IMR-90 (cell line): ENCODE results near the gene RTN1. TPM values are rescaled to one million over a fixed set of nuclear protein-coding genes. Genes with fewer than 3 reads are reported as not detected.

Source experiments
- ATAC-seq: fragments of 200-7000 bp; cut with Tn5 transposase; 2 replicates; pipeline ENCODE4 v1.9.1; 2020; ENCODE audit warnings: low read depth, mild to moderate bottlenecking, moderate library complexity
- BruUV-seq: library from RNA; stranded (reverse); fragments of 400-500 nt; replicated peaks from 2 replicates; lab custom pipeline; 2021; lab: Mats Ljungman, UMichigan
- CTCF ChIA-PET: fragments of 300-600 bp; formaldehyde crosslinking; extraction: SDS; loops from one replicate; lab custom pipeline; 2021; ENCODE audit warnings: antibody characterized with exemption; lab: Yijun Ruan, JAX
- POLR2A ChIA-PET: fragments of 300-600 bp; sonication (Branson Sonifier 250); formaldehyde crosslinking; loops from one replicate; lab custom pipeline; 2022; ENCODE audit warnings: antibody characterized with exemption; ENCODE audit not compliant: unreplicated experiment; lab: Charles Lee
- DNase-seq: peaks from one replicate; pipeline ENCODE4 v3.0.0; 2013
- H2AFZ ChIP-seq: replicated peaks from 2 replicates; pipeline ENCODE3; 2013; ENCODE audit warnings: low read length, mild to moderate bottlenecking; ENCODE audit not compliant: poor library complexity
- H2AK5ac ChIP-seq: 2 replicates; pipeline ENCODE4 v1.6.1; 2013; ENCODE audit warnings: low read depth, low read length, inconsistent platforms
- H2AK9ac ChIP-seq: replicated peaks from 2 replicates; pipeline ENCODE3; 2013; ENCODE audit warnings: mild to moderate bottlenecking, low read depth, low read length, moderate library complexity; ENCODE audit not compliant: poor library complexity
- H2BK120ac ChIP-seq: 2 replicates; pipeline ENCODE4 v1.6.1; 2013; ENCODE audit warnings: low read depth, low read length, inconsistent platforms
- H2BK15ac ChIP-seq: 3 replicates; pipeline ENCODE4 v1.6.1; 2013; ENCODE audit warnings: low read depth, low read length, inconsistent platforms
- H2BK20ac ChIP-seq: 2 replicates; pipeline ENCODE4 v1.6.1; 2013; ENCODE audit warnings: low read depth, mild to moderate bottlenecking, inconsistent platforms, low read length, moderate library complexity
- H2BK5ac ChIP-seq: 2 replicates; pipeline ENCODE4 v1.6.1; 2013; ENCODE audit warnings: mild to moderate bottlenecking, low read depth, low read length, inconsistent platforms; ENCODE audit not compliant: poor library complexity, severe bottlenecking
- H3K14ac ChIP-seq: replicated peaks from 2 replicates; pipeline ENCODE4 v1.6.1; 2013; ENCODE audit warnings: low read depth, low read length, inconsistent platforms
- H3K18ac ChIP-seq: 2 replicates; pipeline ENCODE4 v1.6.1; 2013; ENCODE audit warnings: low read depth, low read length, control low read depth
- H3K23ac ChIP-seq: 2 replicates; pipeline ENCODE4 v1.6.1; 2013; ENCODE audit warnings: low read depth, low read length, inconsistent platforms
- H3K27ac ChIP-seq: 2 replicates; pipeline ENCODE4 v1.5.1; 2013; ENCODE audit warnings: mild to moderate bottlenecking, control low read depth, low read length; ENCODE audit not compliant: insufficient read depth
- H3K27me3 ChIP-seq: 2 replicates; pipeline ENCODE4 v1.6.1; 2013; ENCODE audit warnings: low read length; ENCODE audit not compliant: control insufficient read depth, insufficient read depth
- H3K36me3 ChIP-seq: 2 replicates; pipeline ENCODE4 v1.6.1; 2013; ENCODE audit warnings: low read length, mixed read lengths; ENCODE audit not compliant: control insufficient read depth, insufficient read depth
- H3K4ac ChIP-seq: 2 replicates; pipeline ENCODE4 v1.6.1; 2013; ENCODE audit warnings: low read depth, low read length, inconsistent platforms
- H3K4me1 ChIP-seq: 2 replicates; pipeline ENCODE4 v1.6.1; 2013; ENCODE audit warnings: low read length, mixed read lengths; ENCODE audit not compliant: control insufficient read depth, insufficient read depth
- H3K4me2 ChIP-seq: 2 replicates; pipeline ENCODE4 v1.6.1; 2013; ENCODE audit warnings: low read depth, mild to moderate bottlenecking, control low read depth, low read length, moderate library complexity
- H3K4me3 ChIP-seq: 2 replicates; pipeline ENCODE4 v1.5.1; 2013; ENCODE audit warnings: low read depth, mild to moderate bottlenecking, control low read depth, low read length, moderate library complexity; ENCODE audit not compliant: insufficient read depth
- H3K56ac ChIP-seq: 2 replicates; pipeline ENCODE4 v1.6.1; 2013; ENCODE audit warnings: low read length, inconsistent platforms; ENCODE audit not compliant: insufficient read depth; ENCODE audit errors: extremely low read depth
- H3K79me1 ChIP-seq, 2 experiments: 2 replicates each; pipeline ENCODE4 v1.6.1; 2013; ENCODE audit warnings: low read length in 2 of 2, inconsistent platforms in 1 of 2, low read depth in 1 of 2
- H3K9ac ChIP-seq: 2 replicates; pipeline ENCODE4 v1.6.1; 2013; ENCODE audit warnings: low read depth, low read length, control low read depth
- H3K9me1 ChIP-seq: 2 replicates; pipeline ENCODE4 v1.6.1; 2013; ENCODE audit warnings: low read length, inconsistent platforms; ENCODE audit not compliant: insufficient read depth
- H3K9me3 ChIP-seq: 2 replicates; pipeline ENCODE4 v1.6.1; 2013; ENCODE audit warnings: low read length; ENCODE audit not compliant: control insufficient read depth, insufficient read depth
- H4K20me1 ChIP-seq: 2 replicates; pipeline ENCODE4 v1.6.1; 2013; ENCODE audit warnings: low read length, inconsistent platforms; ENCODE audit not compliant: insufficient read depth
- H4K5ac ChIP-seq: 2 replicates; pipeline ENCODE4 v1.6.1; 2013; ENCODE audit warnings: mild to moderate bottlenecking, low read depth, low read length, control low read depth
- H4K8ac ChIP-seq, 2 experiments: 2 replicates each; pipeline ENCODE4 v1.6.1; 2013; ENCODE audit warnings: low read depth in 2 of 2, low read length in 2 of 2, control low read depth in 1 of 2, inconsistent platforms in 1 of 2
- H4K91ac ChIP-seq: 2 replicates; pipeline ENCODE4 v1.6.1; 2013; ENCODE audit warnings: low read depth, low read length, inconsistent platforms; ENCODE audit not compliant: insufficient read depth
- BHLHE40 ChIP-seq: fragments of 150-350 bp; IDR thresholded peaks from 2 replicates; pipeline ENCODE4 v1.6.1; 2016; ENCODE audit warnings: mild to moderate bottlenecking, low read depth, low read length
- CTCF ChIP-seq: conservative IDR thresholded peaks from 2 replicates; pipeline ENCODE4 v1.5.1; 2012; ENCODE audit warnings: mild to moderate bottlenecking, low read depth, low read length, improper control_type of control experiment
- ELK1 ChIP-seq: fragments of 150-350 bp; IDR thresholded peaks from 2 replicates; pipeline ENCODE4 v1.6.1; 2016; ENCODE audit warnings: low read depth, mild to moderate bottlenecking, low read length, moderate library complexity, borderline replicate concordance
- FOS ChIP-seq: fragments of 150-350 bp; IDR thresholded peaks from 2 replicates; pipeline ENCODE4 v1.6.1; 2016; ENCODE audit warnings: low read depth, low read length
- MAFK ChIP-seq: IDR thresholded peaks from 2 replicates; pipeline ENCODE4 v1.6.1; 2012; ENCODE audit warnings: low read depth, low read length, improper control_type of control experiment
- MAZ ChIP-seq: IDR thresholded peaks from 2 replicates; pipeline ENCODE4 v1.6.1; 2012; ENCODE audit warnings: low read depth, mild to moderate bottlenecking, low read length, improper control_type of control experiment, moderate library complexity, borderline replicate concordance
- MXI1 ChIP-seq: IDR thresholded peaks from 2 replicates; pipeline ENCODE4 v1.6.1; 2012; ENCODE audit warnings: low read depth, mild to moderate bottlenecking, low read length, moderate library complexity, borderline replicate concordance
- RAD21 ChIP-seq: IDR thresholded peaks from 2 replicates; pipeline ENCODE4 v1.6.1; 2012; ENCODE audit warnings: low read length, improper control_type of control experiment
- RCOR1 ChIP-seq: IDR thresholded peaks from 2 replicates; pipeline ENCODE4 v1.6.1; 2012; ENCODE audit warnings: mild to moderate bottlenecking, low read length, improper control_type of control experiment; ENCODE audit not compliant: insufficient replicate concordance
- RFX5 ChIP-seq: IDR thresholded peaks from 2 replicates; pipeline ENCODE4 v1.8.0; 2012; ENCODE audit warnings: low read depth, mild to moderate bottlenecking, low read length, moderate library complexity
- SMC3 ChIP-seq: fragments of 150-350 bp; IDR thresholded peaks from 2 replicates; pipeline ENCODE4 v1.6.1; 2016; ENCODE audit warnings: low read depth, mild to moderate bottlenecking, antibody characterized with exemption, low read length, moderate library complexity
- USF2 ChIP-seq: fragments of 150-350 bp; IDR thresholded peaks from 2 replicates; pipeline ENCODE4 v1.6.1; 2017; ENCODE audit warnings: mild to moderate bottlenecking, antibody characterized with exemption, low read length, low read depth
- WGBS, 2 experiments: methylation state at CpG; one replicate each; pipeline versions ENCODE4 v1.1.5 to v1.1.7; 2013; ENCODE audit warnings: missing lambda C conversion rate in 2 of 2; ENCODE audit not compliant: insufficient read length in 1 of 2; ENCODE audit errors: extremely low coverage in 2 of 2; 5-methylcytosine and 5-hydroxymethylcytosine counted together
- dilution Hi-C: fragments of 300-500 bp; cut with HindIII; formaldehyde crosslinking; loops from one replicate; pipeline ENCODE4 v1.14.3; 2018; ENCODE audit warnings: low sequenced_read_pairs; ENCODE audit not compliant: unreplicated experiment
- in situ Hi-C: fragments of 300-500 bp; cut with MboI; formaldehyde crosslinking; loops from 3 replicates; pipeline ENCODE4 v1.14.3; 2019; ENCODE audit warnings: low sequenced_read_pairs, inconsistent platforms, mixed read lengths
- intact Hi-C: fragments of 100-400 bp; cut with micrococcal nuclease; formaldehyde crosslinking; loops from 2 replicates; pipeline ENCODE4 v1.10.0; 2022
- polyA plus RNA-seq, 3 experiments: library from polyadenylated mRNA; depleted of rRNA; stranded (reverse); fragments of >200 nt; gene quantifications; 2 replicates each; pipeline ENCODE4 v1.2.3, GENCODE V29; 2012; ENCODE audit warnings: low replicate concordance in 1 of 3
- total RNA-seq: library from RNA; depleted of rRNA; stranded (reverse); fragments of >200 nt; gene quantifications from 2 replicates; pipeline ENCODE4 v1.2.3, GENCODE V29; 2012

Gene RTN1
- total and polyA plus RNA-seq, 2 of the 4 experiments (the other 2 are of a cell fraction): 0.18 to 0.46 TPM

- Histone ChIP-seq H2AK5ac (no peak overlapping the region), H3K18ac (no peak overlapping the region), H3K27ac (no peak overlapping the region), H3K14ac (no peak overlapping the region), H2AFZ (no peak overlapping the region), H4K5ac (no peak overlapping the region), H3K79me1 (no peaks in the 10 kb centered on the region), H4K91ac (no peak overlapping the region), H2AK9ac (no peak overlapping the region), H3K23ac (no peak overlapping the region), H2BK15ac (no peak overlapping the region), H3K4me2 (no peak overlapping the region), H3K36me3 (no peaks in the 10 kb centered on the region), H3K4ac (no peak overlapping the region), H3K9ac (no peak overlapping the region), H4K20me1 (no peaks in the 10 kb centered on the region), H3K9me1 (no peaks in the 10 kb centered on the region), H3K56ac (no peak overlapping the region), H3K27me3 (no peaks in the 10 kb centered on the region), H2BK20ac (no peak overlapping the region), H4K8ac (no peak overlapping the region), H2BK120ac (no peak overlapping the region), H3K9me3 (no peaks in the 10 kb centered on the region), H2BK5ac (no peak overlapping the region), H3K4me3 (no peak overlapping the region), H3K4me1 (no peaks in the 10 kb centered on the region)
- BruUV-seq: no TSS peak
- ATAC-seq: no peak
- POLR2A ChIA-PET: no interaction called here
- dilution Hi-C loops (no loop called here), intact Hi-C loops (no loop called here), in situ Hi-C loops (no loop called here)
- CTCF ChIA-PET: no interaction called here
- no peak for TF ChIP-seq USF2
- no peak for TF ChIP-seq MXI1
- no peak for TF ChIP-seq ELK1
- TF ChIP-seq MAZ: no peak
- TF ChIP-seq RAD21: no peak
- TF ChIP-seq MAFK: no peak
- TF ChIP-seq RCOR1: no peak
- TF ChIP-seq BHLHE40: no peak
- no peak for TF ChIP-seq SMC3
- no peak for TF ChIP-seq CTCF
- TF ChIP-seq FOS: no peak
- no peak for TF ChIP-seq RFX5
- no peak for DNase-seq
- 0% methylated on average over 1 of the region's 3 CpGs; no CpG with 5 or more reads in 1 of the 2 experiments for WGBS, 2 experiments
Observed at GRCh38 chr14:59836116-59836515, 34.5 kb downstream of the RTN1 start.
